Endothelial cell of umbilical vein (primary cell): Measurements from ENCODE around the gene TMSB10. TPM values are rescaled to one million over a fixed set of nuclear protein-coding genes. Genes with fewer than 3 reads are reported as not detected.

Experiments
- BruUV-seq: library from RNA; stranded (reverse); fragments of 400-500 nt; replicated peaks from 2 replicates; lab custom pipeline; 2021; lab: Mats Ljungman, UMichigan
- CTCF ChIA-PET: fragments of 300-600, 350-600 bp; sonication (Branson Sonifier 250); formaldehyde crosslinking; loops from one replicate; lab custom pipeline; 2021; ENCODE audit warnings: antibody characterized with exemption, inconsistent platforms; lab: Charles Lee
- POLR2A ChIA-PET: fragments of 300-600, 350-600 bp; sonication (Branson Sonifier 250); formaldehyde crosslinking; loops from one replicate; lab custom pipeline; 2021; ENCODE audit warnings: antibody characterized with exemption, inconsistent platforms; lab: Charles Lee
- DNase-seq: peaks from one replicate; pipeline ENCODE4 v3.0.0-alpha.2; 2011; ENCODE audit warnings: low read depth, low spot score
- FAIRE-seq: peaks from 2 replicates; lab custom pipeline; 2011; peaks lifted over from hg19 to GRCh38; lab: Jason Lieb, UNC
- H2AFZ ChIP-seq: 2 replicates; pipeline ENCODE4 v1.6.0; 2012; ENCODE audit warnings: low read depth, low read length, control low read depth, inconsistent platforms
- H3K27ac ChIP-seq: 2 replicates; pipeline ENCODE4 v1.5.1; 2011; ENCODE audit warnings: low read depth, mild to moderate bottlenecking, control low read depth, low read length, moderate library complexity; ENCODE audit not compliant: insufficient read depth
- H3K27me3 ChIP-seq, 2 experiments: 2 replicates each; pipeline versions ENCODE4 v1.6.0 to v1.6.1; 2011; ENCODE audit warnings: low read length in 2 of 2, mixed read lengths in 1 of 2; ENCODE audit not compliant: control insufficient read depth in 2 of 2, insufficient read depth in 2 of 2
- H3K36me3 ChIP-seq, 2 experiments: 2 replicates in 1 of 2; 3 replicates in 1 of 2; pipeline ENCODE4 v1.5.1; 2011; ENCODE audit warnings: low read length in 2 of 2, mild to moderate bottlenecking in 1 of 2, moderate library complexity in 1 of 2; ENCODE audit not compliant: control insufficient read depth in 2 of 2, insufficient read depth in 2 of 2; ENCODE audit errors: extremely low read depth in 1 of 2
- H3K4me1 ChIP-seq: 3 replicates; pipeline ENCODE4 v1.5.1; 2011; ENCODE audit warnings: mild to moderate bottlenecking, low read length; ENCODE audit not compliant: control insufficient read depth, insufficient read depth; ENCODE audit errors: extremely low read depth
- H3K4me2 ChIP-seq: 2 replicates; pipeline ENCODE4 v1.6.1; 2011; ENCODE audit warnings: low read length, control low read depth, mixed read lengths; ENCODE audit not compliant: insufficient read depth
- H3K4me3 ChIP-seq, 3 experiments: fragments of 200-600 bp in 1 of 3; sonication (generic), shearing (Covaris generic) in 1 of 3; replicated peaks in 1 of 3; 2 replicates each; pipeline ENCODE4 v1.5.1; 2011 to 2016; ENCODE audit warnings: control low read depth in 3 of 3, low read length in 3 of 3, mild to moderate bottlenecking in 2 of 3, inconsistent platforms in 1 of 3, low read depth in 1 of 3, moderate library complexity in 1 of 3; ENCODE audit not compliant: insufficient read depth in 1 of 3
- H3K79me2 ChIP-seq: 2 replicates; pipeline ENCODE4 v1.6.0; 2012; ENCODE audit warnings: low read length, inconsistent platforms; ENCODE audit not compliant: control insufficient read depth, insufficient read depth
- H3K9ac ChIP-seq: replicated peaks from 2 replicates; pipeline ENCODE3; 2011; ENCODE audit warnings: low read length, control low read depth; ENCODE audit not compliant: insufficient read depth; ENCODE audit errors: extremely low read depth
- H3K9me1 ChIP-seq: replicated peaks from 3 replicates; pipeline ENCODE4 v1.6.0; 2011; ENCODE audit warnings: mild to moderate bottlenecking, low read length; ENCODE audit not compliant: control insufficient read depth, insufficient read depth; ENCODE audit errors: extremely low read depth
- H3K9me3 ChIP-seq: replicated peaks from 2 replicates; pipeline ENCODE4 v1.5.1; 2012; ENCODE audit warnings: low read length, inconsistent platforms; ENCODE audit not compliant: control insufficient read depth, insufficient read depth
- H4K20me1 ChIP-seq: replicated peaks from 2 replicates; pipeline ENCODE3; 2011; ENCODE audit warnings: mild to moderate bottlenecking, low read length; ENCODE audit not compliant: control insufficient read depth, insufficient read depth; ENCODE audit errors: extremely low read depth
- CTCF ChIP-seq, 2 donors: IDR thresholded peaks; 1 replicate in 1 of 2; 2 replicates in 1 of 2; pipeline ENCODE4 v1.5.1; 2011; ENCODE audit warnings: low read length in 2 of 2, mild to moderate bottlenecking in 2 of 2, moderate library complexity in 2 of 2, control low read depth in 1 of 2, inconsistent platforms in 1 of 2, low read depth in 1 of 2; ENCODE audit not compliant: insufficient read depth in 1 of 2; ENCODE audit errors: extremely low read depth in 1 of 2
- EZH2 ChIP-seq: IDR thresholded peaks from 2 replicates; pipeline ENCODE4 v1.6.1; 2012; ENCODE audit warnings: borderline replicate concordance, low read depth, mild to moderate bottlenecking, moderate library complexity, low read length, inconsistent platforms; ENCODE audit not compliant: severe bottlenecking
- FOS ChIP-seq: IDR thresholded peaks from 2 replicates; pipeline ENCODE4 v1.6.1; 2011; ENCODE audit warnings: mild to moderate bottlenecking, low read length, moderate library complexity, borderline replicate concordance; ENCODE audit not compliant: insufficient read depth
- GATA2 ChIP-seq: IDR thresholded peaks from 2 replicates; pipeline ENCODE4 v1.7.0; 2011; ENCODE audit warnings: low read depth, mild to moderate bottlenecking, moderate library complexity, mixed read lengths, low read length; ENCODE audit not compliant: insufficient read length, insufficient read depth
- JUN ChIP-seq: IDR thresholded peaks from 2 replicates; pipeline ENCODE4 v1.6.1; 2011; ENCODE audit warnings: borderline replicate concordance, low read depth; ENCODE audit not compliant: insufficient read length, insufficient read depth
- MAX ChIP-seq: IDR thresholded peaks from 2 replicates; pipeline ENCODE4 v1.6.1; 2011; ENCODE audit not compliant: insufficient read depth, insufficient read length
- MYC ChIP-seq: IDR thresholded peaks from one replicate; pipeline ENCODE4 v1.6.1; 2011; ENCODE audit warnings: mild to moderate bottlenecking, low read depth, low read length
- POLR2A ChIP-seq: IDR thresholded peaks from 2 replicates; pipeline ENCODE4 v1.6.1; 2012; ENCODE audit warnings: low read depth, mild to moderate bottlenecking, control low read depth, low read length
- POLR2AphosphoS5 ChIP-seq: IDR thresholded peaks from 2 replicates; pipeline ENCODE4 v1.6.1; 2012; ENCODE audit warnings: low read depth, mild to moderate bottlenecking, control low read depth, low read length, moderate library complexity; ENCODE audit not compliant: insufficient read depth
- dilution Hi-C: fragments of 300-500 bp; cut with MboI; formaldehyde crosslinking; loops from one replicate; pipeline ENCODE4 v1.15.0; 2019; ENCODE audit warnings: low sequenced_read_pairs; ENCODE audit not compliant: extremely low pct_ligation_motif_present
- intact Hi-C: fragments of 100-400 bp; cut with micrococcal nuclease; formaldehyde crosslinking; loops from one replicate; pipeline ENCODE4 v1.10.0; 2022
- polyA plus RNA-seq, 4 experiments: library from polyadenylated mRNA; depleted of rRNA in 3 of 4; stranded (reverse) in 3 of 4; unstranded in 1 of 4; fragments of >200 nt; gene quantifications; 2 replicates each; pipeline versions ENCODE4 v1.2.1 to v1.2.3, GENCODE V29; 2011 to 2012; ENCODE audit warnings: missing spikeins in 1 of 4
- total RNA-seq: library from RNA; stranded (reverse); gene quantifications from 2 replicates; pipeline ENCODE4 v1.2.3, GENCODE V29; 2021

Gene TMSB10
- total and polyA plus RNA-seq, 2 donors (not counting 3 experiments of a cell fraction or from before 2014, with no cell fraction given) = 2,774 to 4,015 TPM

GRCh38 chr2:84889332-84889731 is 16.1 kb upstream of the TMSB10 start:
- dilution Hi-C loops (no loop called here), intact Hi-C loops (no loop called here)
- Histone ChIP-seq H3K79me2 (no peaks in the 10 kb centered on the region), H3K4me1 (no peaks in the 10 kb centered on the region), H3K9me3 (no peaks in the 10 kb centered on the region), H3K27ac (no peak overlapping the region), H3K9me1 (no peaks in the 10 kb centered on the region), H3K4me3 (no peak overlapping the region), H4K20me1 (no peaks in the 10 kb centered on the region), H3K36me3 (no peaks in the 10 kb centered on the region), H3K4me2 (no peak overlapping the region), H2AFZ (peak overlapping the region; percentile 81), H3K9ac (no peak overlapping the region), H3K27me3 (peaks cover 0 to 2% of the 10 kb centered on the region in 2 experiments)
- no peak for DNase-seq
- BruUV-seq = no TSS peak
- ChIA-PET CTCF (interaction anchor here (0.5 to 1.2 kb wide), 3 partner anchors 9 to 174 kb away, joined by 3 read pairs; no protein-coding TSS in a partner anchor), POLR2A (interaction anchor here (1.5 kb wide), 1 partner anchor 16 kb away, joined by 6 read pairs; the partner anchor contains the start of gene TMSB10)
- FAIRE-seq = no peak
- TF ChIP-seq JUN (no peak), POLR2AphosphoS5 (no peak), FOS (no peak), GATA2 (no peak), POLR2A (no peak), MYC (no peak), MAX (no peak), CTCF (IDR thresholded peaks at IDR 0.05; ENCODE audit: extremely low read depth in 1 of 2, insufficient read depth in 1 of 2, low read depth in 1 of 2, low read length in 2 of 2) (no peak), EZH2 (no peak)
